HG03354 (cell line): ENCODE measurements around the gene MBNL2.
A peak's percentile ranks its signal among the peaks of the same experiment; 100 is the strongest.
"Not testable (repeated sequence)": the region's sequence is repeated elsewhere in the genome, so short reads cannot be mapped to it uniquely, and the experiment has no call there.

Experiments used
- ATAC-seq: cut with Tn5 transposase; IDR thresholded peaks from one replicate; pipeline ENCODE4 v1.9.1; 2021; ENCODE audit warnings: mild to moderate bottlenecking; ENCODE audit not compliant: unreplicated experiment, poor library complexity, severe bottlenecking

Gene MBNL2

GRCh38 chr13:97337985-97338499 is 115.9 kb downstream of the MBNL2 start:
- ATAC-seq = no peak

DNA sequence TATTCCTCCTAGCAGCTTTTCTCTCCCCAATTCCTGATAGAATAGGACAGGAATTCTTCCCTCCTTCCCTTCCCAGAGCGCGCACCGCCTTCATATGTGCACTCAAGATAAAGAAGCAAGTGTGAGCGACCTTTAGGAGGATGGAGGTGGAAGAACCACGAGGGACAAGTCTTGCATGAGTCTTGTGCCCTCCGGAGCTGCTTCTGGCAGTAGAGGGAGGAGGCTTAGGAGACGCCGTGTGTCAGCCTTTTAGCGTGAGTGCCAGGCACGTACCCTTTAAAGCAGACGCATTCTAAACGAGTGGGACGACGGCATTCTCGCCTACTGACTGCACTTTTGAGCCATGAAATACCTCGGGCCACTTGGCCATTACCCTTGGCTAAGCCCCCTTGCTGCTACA is 116.4 kb downstream of the MBNL2 start:
- no peak for ATAC-seq

DNA sequence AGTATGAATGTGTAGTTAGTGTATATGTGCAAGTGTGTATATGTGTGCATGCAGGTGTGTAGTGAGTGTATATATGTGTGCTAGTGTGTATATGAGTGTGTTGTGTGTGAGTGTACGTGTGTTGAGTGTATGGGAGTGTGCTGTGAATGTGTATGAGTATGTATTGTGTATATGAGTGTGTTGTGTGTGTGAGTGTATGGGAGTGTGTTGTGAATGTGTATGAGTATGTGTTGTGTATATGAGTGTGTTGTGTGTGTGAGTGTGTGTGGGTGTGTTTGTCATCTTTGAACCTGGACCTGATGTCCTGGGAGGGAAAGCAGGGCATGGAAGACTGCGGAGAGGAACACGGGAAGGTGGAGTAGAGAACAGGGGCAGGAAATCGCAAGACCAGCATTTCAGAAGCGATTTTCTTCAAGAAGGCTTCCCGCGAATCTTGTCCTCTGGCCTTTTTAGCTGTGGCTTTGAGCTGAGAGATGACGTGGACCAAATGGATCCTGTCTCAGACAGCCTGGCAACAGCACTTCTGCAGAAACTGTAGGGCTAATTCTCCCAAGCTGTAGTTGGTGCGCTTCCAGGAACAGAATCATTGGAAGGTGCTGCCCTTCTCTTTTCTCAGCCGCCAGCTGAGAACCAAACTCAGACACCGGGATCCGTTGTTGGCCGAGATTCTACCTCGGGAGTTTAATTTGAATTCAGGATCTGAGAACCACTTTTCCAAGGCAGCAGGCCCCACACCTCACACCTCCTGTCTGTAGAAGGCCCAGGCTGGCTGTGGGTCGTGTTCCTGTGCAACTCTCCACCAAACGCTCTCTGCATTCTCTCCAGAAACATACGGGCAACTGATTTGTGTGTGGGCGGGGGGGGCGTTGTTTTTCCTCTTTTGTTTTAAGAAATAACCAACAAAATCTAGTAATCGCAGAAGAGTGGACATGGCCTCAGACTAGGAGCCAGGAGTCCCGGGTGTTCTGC is 117.2 kb downstream of the MBNL2 start:
- ATAC-seq = no peak

- peak; percentile 75 for ATAC-seq
Measured at GRCh38 chr13:97339988-97340749, 118.0 kb downstream of the MBNL2 start.

DNA sequence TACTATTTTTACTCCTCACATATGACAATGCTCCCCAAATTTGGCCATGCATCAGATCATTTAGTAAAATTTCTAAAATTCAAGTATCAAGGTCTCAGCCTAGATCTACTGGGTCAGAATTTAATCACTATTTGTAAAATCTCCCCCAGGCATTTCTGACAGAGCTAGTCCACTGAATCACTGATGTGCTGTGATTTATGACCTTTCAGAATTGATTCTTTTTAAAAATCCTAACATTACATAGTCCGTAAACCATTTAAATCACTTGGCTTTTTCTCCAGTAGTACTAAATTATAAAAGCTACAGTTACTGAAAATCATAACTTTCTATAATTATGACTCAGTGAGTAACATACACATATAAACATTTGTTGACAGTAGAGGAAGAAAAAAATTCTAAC is 119.0 kb downstream of the MBNL2 start:
- ATAC-seq = no peak

DNA sequence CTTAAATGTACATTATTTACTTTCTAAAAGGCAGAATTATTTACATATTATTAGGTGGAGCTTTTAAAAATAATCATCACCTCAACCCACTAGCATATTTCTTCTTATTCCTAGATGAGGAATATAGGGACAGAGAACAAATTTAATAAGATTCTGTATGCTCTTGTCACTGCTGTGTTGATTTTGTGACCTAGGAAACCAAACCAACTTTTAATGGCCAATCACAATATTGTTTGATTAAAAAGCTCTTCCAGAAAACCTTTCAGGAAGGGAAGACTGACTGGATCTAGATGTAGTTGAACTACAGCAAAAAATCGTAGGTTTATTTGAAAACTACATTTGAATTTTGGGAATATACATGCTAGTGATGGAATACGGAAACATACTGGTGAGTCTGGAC is 120.0 kb downstream of the MBNL2 start:
- no peak for ATAC-seq

- ATAC-seq = no peak
Measured at GRCh38 chr13:97342936-97343335, 120.8 kb downstream of the MBNL2 start.

- ATAC-seq = peak; percentile 70
Measured at GRCh38 chr13:97344265-97345175, 122.4 kb downstream of the MBNL2 start.

- ATAC-seq = no peak
Measured at GRCh38 chr13:97346097-97346496, 124.0 kb downstream of the MBNL2 start.

GRCh38 chr13:97346561-97347254 is 124.6 kb downstream of the MBNL2 start:
- no peak for ATAC-seq

GRCh38 chr13:97347255-97347932 is 125.3 kb downstream of the MBNL2 start:
- no peak for ATAC-seq

DNA sequence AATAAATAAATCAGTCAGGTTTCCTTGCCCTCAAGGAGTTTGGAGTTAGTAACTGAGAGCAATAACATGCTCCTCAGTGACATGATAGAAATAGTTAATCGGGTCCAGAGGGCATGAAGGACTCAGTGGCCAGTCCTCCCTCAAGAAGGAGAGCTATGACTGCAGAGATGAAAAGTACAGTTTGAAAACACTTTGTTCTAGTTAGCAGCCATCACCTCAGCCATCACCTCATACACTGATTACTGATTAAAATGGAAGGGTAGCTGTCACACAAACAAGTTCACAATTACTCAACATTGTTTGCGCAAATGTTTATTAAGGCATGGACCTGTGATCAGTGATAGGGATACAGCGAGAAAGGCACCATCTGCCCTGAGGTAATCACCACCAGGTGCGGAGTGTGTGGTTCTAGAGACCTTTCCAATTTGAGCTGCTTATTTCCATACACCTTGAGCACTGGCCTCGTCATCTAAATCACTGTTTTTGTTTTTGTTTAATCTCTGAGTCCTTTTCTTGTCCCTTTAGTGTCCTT is 126.5 kb downstream of the MBNL2 start:
- ATAC-seq = no peak

DNA sequence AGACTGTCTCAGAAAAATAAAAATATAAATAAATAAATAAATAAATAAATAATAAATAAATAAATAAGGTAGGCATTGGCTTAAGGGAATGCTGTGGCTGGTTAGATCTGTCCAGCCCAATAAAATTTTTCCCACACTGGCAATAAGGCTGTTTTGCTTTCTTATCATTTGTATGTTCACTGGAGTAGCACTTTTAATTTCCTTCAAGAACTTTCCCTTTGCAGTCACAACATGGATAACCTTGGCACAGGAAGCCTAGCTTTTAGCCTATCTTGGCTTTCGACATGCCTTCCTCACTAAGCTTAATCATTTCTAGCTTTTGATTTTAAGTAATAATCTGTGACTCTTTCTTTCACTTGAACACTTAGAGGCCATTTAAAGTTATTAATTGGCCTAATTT is 129.9 kb downstream of the MBNL2 start:
- ATAC-seq = not testable (repeated sequence)

DNA sequence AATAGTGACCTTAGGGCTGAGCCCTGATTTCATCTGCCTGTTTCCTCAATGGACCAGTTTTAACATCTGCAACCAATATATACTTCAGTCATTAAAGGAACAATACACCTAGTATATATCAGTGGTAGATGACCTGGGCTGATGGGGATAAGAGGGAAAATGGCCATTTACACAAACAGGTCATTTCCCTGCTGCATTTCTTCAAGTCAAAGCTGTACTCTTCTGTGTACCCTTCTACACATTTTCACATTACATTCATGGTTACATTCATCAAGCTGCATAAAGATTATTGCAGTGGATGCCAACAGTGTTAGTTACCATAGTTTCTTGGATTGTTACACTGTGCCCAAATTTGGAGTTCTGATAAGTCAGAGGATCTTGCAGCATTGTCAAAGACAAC is 130.7 kb downstream of the MBNL2 start:
- no peak for ATAC-seq

GRCh38 chr13:97353927-97354675 is 132.0 kb downstream of the MBNL2 start:
- no peak for ATAC-seq

DNA sequence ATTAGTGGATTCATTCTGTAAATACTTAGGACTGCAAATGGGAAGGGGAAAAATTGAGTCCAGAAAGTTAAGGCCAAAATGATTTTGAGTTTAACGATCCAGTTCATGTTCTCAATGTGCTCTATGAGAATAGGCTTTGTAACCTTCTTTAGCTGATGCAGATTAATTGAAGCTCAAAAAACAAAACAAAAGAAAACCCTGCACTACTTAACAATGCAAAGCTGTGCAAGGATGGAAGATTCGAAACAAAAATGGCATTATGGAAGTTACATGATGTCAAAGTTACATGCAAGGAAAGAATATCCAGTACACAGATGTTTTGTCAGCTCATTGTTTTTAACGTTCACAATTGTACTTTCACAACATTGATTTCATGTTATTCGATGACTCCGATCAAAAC is 132.7 kb downstream of the MBNL2 start:
- no peak for ATAC-seq

DNA sequence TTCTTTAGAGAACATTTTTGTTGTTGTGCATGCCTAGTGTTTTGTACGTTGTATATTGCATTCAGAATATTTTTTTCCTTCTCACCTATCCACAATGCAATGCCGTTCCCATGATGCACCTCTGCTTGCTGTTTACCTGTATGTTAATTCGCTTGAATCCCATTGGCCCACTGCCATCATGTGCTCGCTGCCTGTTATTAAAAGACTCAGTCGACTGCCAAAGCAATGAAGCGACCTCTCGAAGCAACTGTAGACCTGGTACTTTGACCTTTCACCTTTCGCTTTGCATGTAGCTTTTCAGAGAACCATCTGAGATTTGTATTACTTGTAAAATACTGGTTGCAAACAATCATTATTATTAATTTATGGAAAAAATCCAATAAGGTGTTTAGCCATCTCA is 134.5 kb downstream of the MBNL2 start:
- ATAC-seq = no peak
